GM23338 (cell line): ENCODE measurements around the gene HSF4. TPM values are rescaled to one million over a fixed set of nuclear protein-coding genes. Genes with fewer than 3 reads are reported as not detected.
A peak's percentile ranks its signal among the peaks of the same experiment; 100 is the strongest.

Source experiments
- ATAC-seq: fragments of 200-7000 bp; cut with Tn5 transposase; 3 replicates; pipeline ENCODE4 v1.9.1; 2020
- DNase-seq: peaks from one replicate; pipeline ENCODE4 v3.0.0-alpha.2; 2015; ENCODE audit warnings: low spot score
- H2AFZ ChIP-seq: fragments of 200-600 bp; sonication (generic); 2 replicates; pipeline ENCODE4 v1.8.0; 2016; ENCODE audit warnings: antibody characterized with exemption, mild to moderate bottlenecking, moderate library complexity
- H3F3A ChIP-seq: fragments of 200-600 bp; sonication (generic); replicated peaks from 2 replicates; pipeline ENCODE4 v1.8.0; 2017; ENCODE audit warnings: antibody characterized with exemption, mixed run types, low read depth
- H3K27ac ChIP-seq: fragments of 200-600 bp; sonication (generic); 2 replicates; pipeline ENCODE4 v1.6.1; 2016; ENCODE audit warnings: low read depth
- H3K27me3 ChIP-seq: fragments of 200-600 bp; sonication (generic); 2 replicates; pipeline ENCODE4 v1.8.0; 2016; ENCODE audit warnings: mild to moderate bottlenecking, mixed run types, moderate library complexity; ENCODE audit not compliant: insufficient read depth
- H3K36me3 ChIP-seq: fragments of 200-600 bp; sonication (generic); 2 replicates; pipeline ENCODE4 v1.8.0; 2016; ENCODE audit warnings: mild to moderate bottlenecking; ENCODE audit not compliant: insufficient read depth
- H3K4me1 ChIP-seq: fragments of 200-600 bp; sonication (generic); 2 replicates; pipeline ENCODE4 v1.8.0; 2016; ENCODE audit warnings: mild to moderate bottlenecking, moderate library complexity; ENCODE audit not compliant: insufficient read depth
- H3K4me2 ChIP-seq: fragments of 200-600 bp; sonication (generic); 2 replicates; pipeline ENCODE4 v1.7.1; 2017; ENCODE audit warnings: mixed run types
- H3K4me3 ChIP-seq: fragments of 200-600 bp; sonication (generic); 2 replicates; pipeline ENCODE4 v1.6.1; 2016; ENCODE audit warnings: mixed run types
- H3K79me2 ChIP-seq: fragments of 200-600 bp; sonication (generic); replicated peaks from 2 replicates; pipeline ENCODE4 v1.8.0; 2017; ENCODE audit warnings: mild to moderate bottlenecking; ENCODE audit not compliant: insufficient read depth
- H3K9me2 ChIP-seq: fragments of 200-600 bp; sonication (generic); 2 replicates; pipeline ENCODE4 v1.8.0; 2017; ENCODE audit not compliant: insufficient read depth
- H4K20me1 ChIP-seq: fragments of 200-600 bp; sonication (generic); replicated peaks from 2 replicates; pipeline ENCODE4 v1.8.0; 2017; ENCODE audit warnings: mild to moderate bottlenecking; ENCODE audit not compliant: insufficient read depth
- H3K27ac Mint-ChIP-seq: 2 replicates; pipeline ENCODE4 v1.8.0; 2020; ENCODE audit warnings: inconsistent platforms, mild to moderate bottlenecking, moderate library complexity, mixed read lengths
- H3K27me3 Mint-ChIP-seq: 3 replicates; pipeline ENCODE4 v1.8.0; 2022; ENCODE audit warnings: low read depth, mild to moderate bottlenecking, moderate library complexity, mixed read lengths, inconsistent platforms; ENCODE audit not compliant: insufficient read depth, poor library complexity
- H3K36me3 Mint-ChIP-seq: 3 replicates; pipeline ENCODE4 v1.8.0; 2021; ENCODE audit warnings: low read depth, mild to moderate bottlenecking, inconsistent platforms, moderate library complexity, mixed read lengths
- H3K4me1 Mint-ChIP-seq: 3 replicates; pipeline ENCODE4 v1.8.0; 2020; ENCODE audit warnings: mild to moderate bottlenecking, inconsistent platforms, mixed read lengths
- H3K4me3 Mint-ChIP-seq: 3 replicates; pipeline ENCODE4 v1.8.0; 2021; ENCODE audit warnings: moderate library complexity, mild to moderate bottlenecking, inconsistent platforms, mixed read lengths
- H3K9me3 Mint-ChIP-seq: 3 replicates; pipeline ENCODE4 v1.8.0; 2020; ENCODE audit warnings: moderate library complexity, mild to moderate bottlenecking, inconsistent platforms, mixed read lengths
- CREB1 ChIP-seq: fragments of 250-450 bp; sonication (Bioruptor Pico); IDR thresholded peaks from 2 replicates; pipeline ENCODE4 v1.5.0; 2020; ENCODE audit warnings: low read depth, mild to moderate bottlenecking, moderate library complexity
- EZH2 ChIP-seq: fragments of 200-600 bp; sonication (generic); IDR thresholded peaks from one replicate; pipeline ENCODE4 v1.8.0; 2017; ENCODE audit warnings: antibody characterized with exemption, mild to moderate bottlenecking, low read depth; ENCODE audit not compliant: unreplicated experiment
- EZH2phosphoT487 ChIP-seq: fragments of 200-600 bp; sonication (generic); IDR thresholded peaks from one replicate; pipeline ENCODE4 v1.8.1; 2018; ENCODE audit warnings: antibody characterized with exemption; ENCODE audit not compliant: unreplicated experiment
- NANOG ChIP-seq: IDR thresholded peaks from 2 replicates; pipeline ENCODE4 v1.6.1; 2016; ENCODE audit warnings: antibody characterized with exemption, borderline replicate concordance
- REST ChIP-seq: IDR thresholded peaks from one replicate; pipeline ENCODE4 v1.6.1; 2018; ENCODE audit warnings: antibody characterized with exemption; ENCODE audit not compliant: unreplicated experiment
- ZNF114 ChIP-seq: fragments of 250-450 bp; sonication (Bioruptor Pico); IDR thresholded peaks from 2 replicates; pipeline ENCODE4 v1.5.0; 2020; ENCODE audit warnings: mild to moderate bottlenecking, moderate library complexity
- ZNF331 ChIP-seq: fragments of 250-450 bp; sonication (Bioruptor Pico); IDR thresholded peaks from 2 replicates; pipeline ENCODE4 v1.5.0; 2020; ENCODE audit warnings: low read depth, mild to moderate bottlenecking, moderate library complexity
- polyA plus RNA-seq: library from polyadenylated mRNA; unstranded; fragments of >200 nt; fragmentation: Nextera tagmentation; extraction: Ambion mirVana; gene quantifications from 2 replicates; pipeline ENCODE4 v1.2.1, GENCODE V29; 2016
- total RNA-seq: library from RNA; depleted of rRNA; stranded (reverse); fragments of >200 nt; shearing (Covaris generic); gene quantifications from 2 replicates; pipeline ENCODE4 v1.2.3, GENCODE V29; 2014
- TF ChIP-seq, protein P1 (sequence below): fragments of 250-450 bp; sonication (Bioruptor Pico); IDR thresholded peaks from 2 replicates; pipeline ENCODE4 v1.5.0; 2020; ENCODE audit warnings: mild to moderate bottlenecking, moderate library complexity

The HSF4 gene
- total and polyA plus RNA-seq, 2 experiments from 2014 or later = 0.19 to 1.3 TPM

DNA sequence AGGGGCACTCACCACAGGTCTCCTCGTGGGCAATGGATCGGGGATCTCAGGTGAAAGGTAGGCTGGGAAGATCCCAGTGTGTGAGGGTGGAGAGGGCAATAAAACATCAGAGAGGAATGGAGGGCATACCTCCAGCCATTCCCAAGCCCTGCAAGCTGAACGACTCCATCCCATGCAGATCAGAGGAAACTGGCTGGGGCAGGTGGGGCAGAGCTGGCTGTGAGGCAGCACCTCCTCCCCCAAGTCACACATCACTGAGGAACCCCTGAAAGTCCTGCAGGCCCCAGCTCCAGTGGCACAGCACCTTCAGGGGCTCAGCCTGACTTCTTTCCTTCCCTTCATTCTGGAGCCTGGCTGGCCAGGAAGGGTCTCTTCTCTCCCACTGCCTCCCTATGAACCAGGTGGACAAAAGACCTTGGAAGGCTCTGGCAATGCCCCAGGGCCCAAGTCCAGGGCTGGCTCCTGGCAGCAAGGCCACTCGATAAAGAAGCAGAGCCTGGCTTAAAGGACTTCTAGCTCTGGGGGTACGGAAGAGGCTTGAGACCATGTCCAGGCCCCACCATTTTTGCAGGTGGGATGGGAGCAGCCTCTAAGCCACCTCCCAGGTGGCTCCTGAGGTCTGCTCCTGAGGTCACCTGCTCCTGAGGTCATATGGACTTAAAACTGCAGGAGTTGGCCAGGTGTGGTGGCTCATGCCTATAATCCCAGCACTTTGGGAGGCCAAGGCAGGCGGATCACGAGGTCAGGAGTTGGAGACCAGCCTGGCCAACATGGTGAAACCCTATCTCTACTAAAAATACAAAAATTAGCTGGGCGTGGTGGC lies 48.9 kb downstream of the HSF4 start (continued):
- TF ChIP-seq ZNF331 (no peak), CREB1 (CRISPR knock-in tag) (no peak), ZNF114 (no peak), REST (no peak), EZH2phosphoT487 (no peak)

DNA sequence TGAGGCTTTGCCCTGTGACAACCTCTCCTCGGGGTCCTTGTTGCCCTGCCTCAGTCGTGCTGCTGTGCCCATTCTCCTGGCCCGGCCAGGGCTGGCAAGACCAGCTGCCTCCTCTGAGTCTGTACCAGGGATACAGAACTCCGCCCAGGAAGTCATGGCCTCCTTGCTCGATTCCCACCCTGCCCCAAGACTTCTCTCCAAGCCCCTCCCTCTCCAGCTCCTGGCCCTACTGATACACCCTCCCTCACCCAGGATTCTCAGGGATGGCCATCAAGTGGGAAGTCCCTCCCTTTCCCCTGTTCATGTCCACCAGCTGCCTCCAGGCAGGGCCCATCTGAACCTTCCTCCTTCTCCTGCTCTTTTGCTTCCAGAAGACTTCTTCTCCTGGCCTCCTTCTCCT lies 51.2 kb downstream of the HSF4 start:
- ATAC-seq = peak; percentile 65
- Mint-ChIP-seq H3K36me3 (no peaks in the 10 kb centered on the region), H3K27me3 (peaks cover 15% of the 10 kb centered on the region), H3K9me3 (no peaks in the 10 kb centered on the region), H3K4me3 (no peak overlapping the region; the same call in 2 of the 3 replicates), H3K27ac (no peak overlapping the region), H3K4me1 (peaks cover 2% of the 10 kb centered on the region; the same call in 2 of the 3 replicates)
- TF ChIP-seq, protein P1, sequence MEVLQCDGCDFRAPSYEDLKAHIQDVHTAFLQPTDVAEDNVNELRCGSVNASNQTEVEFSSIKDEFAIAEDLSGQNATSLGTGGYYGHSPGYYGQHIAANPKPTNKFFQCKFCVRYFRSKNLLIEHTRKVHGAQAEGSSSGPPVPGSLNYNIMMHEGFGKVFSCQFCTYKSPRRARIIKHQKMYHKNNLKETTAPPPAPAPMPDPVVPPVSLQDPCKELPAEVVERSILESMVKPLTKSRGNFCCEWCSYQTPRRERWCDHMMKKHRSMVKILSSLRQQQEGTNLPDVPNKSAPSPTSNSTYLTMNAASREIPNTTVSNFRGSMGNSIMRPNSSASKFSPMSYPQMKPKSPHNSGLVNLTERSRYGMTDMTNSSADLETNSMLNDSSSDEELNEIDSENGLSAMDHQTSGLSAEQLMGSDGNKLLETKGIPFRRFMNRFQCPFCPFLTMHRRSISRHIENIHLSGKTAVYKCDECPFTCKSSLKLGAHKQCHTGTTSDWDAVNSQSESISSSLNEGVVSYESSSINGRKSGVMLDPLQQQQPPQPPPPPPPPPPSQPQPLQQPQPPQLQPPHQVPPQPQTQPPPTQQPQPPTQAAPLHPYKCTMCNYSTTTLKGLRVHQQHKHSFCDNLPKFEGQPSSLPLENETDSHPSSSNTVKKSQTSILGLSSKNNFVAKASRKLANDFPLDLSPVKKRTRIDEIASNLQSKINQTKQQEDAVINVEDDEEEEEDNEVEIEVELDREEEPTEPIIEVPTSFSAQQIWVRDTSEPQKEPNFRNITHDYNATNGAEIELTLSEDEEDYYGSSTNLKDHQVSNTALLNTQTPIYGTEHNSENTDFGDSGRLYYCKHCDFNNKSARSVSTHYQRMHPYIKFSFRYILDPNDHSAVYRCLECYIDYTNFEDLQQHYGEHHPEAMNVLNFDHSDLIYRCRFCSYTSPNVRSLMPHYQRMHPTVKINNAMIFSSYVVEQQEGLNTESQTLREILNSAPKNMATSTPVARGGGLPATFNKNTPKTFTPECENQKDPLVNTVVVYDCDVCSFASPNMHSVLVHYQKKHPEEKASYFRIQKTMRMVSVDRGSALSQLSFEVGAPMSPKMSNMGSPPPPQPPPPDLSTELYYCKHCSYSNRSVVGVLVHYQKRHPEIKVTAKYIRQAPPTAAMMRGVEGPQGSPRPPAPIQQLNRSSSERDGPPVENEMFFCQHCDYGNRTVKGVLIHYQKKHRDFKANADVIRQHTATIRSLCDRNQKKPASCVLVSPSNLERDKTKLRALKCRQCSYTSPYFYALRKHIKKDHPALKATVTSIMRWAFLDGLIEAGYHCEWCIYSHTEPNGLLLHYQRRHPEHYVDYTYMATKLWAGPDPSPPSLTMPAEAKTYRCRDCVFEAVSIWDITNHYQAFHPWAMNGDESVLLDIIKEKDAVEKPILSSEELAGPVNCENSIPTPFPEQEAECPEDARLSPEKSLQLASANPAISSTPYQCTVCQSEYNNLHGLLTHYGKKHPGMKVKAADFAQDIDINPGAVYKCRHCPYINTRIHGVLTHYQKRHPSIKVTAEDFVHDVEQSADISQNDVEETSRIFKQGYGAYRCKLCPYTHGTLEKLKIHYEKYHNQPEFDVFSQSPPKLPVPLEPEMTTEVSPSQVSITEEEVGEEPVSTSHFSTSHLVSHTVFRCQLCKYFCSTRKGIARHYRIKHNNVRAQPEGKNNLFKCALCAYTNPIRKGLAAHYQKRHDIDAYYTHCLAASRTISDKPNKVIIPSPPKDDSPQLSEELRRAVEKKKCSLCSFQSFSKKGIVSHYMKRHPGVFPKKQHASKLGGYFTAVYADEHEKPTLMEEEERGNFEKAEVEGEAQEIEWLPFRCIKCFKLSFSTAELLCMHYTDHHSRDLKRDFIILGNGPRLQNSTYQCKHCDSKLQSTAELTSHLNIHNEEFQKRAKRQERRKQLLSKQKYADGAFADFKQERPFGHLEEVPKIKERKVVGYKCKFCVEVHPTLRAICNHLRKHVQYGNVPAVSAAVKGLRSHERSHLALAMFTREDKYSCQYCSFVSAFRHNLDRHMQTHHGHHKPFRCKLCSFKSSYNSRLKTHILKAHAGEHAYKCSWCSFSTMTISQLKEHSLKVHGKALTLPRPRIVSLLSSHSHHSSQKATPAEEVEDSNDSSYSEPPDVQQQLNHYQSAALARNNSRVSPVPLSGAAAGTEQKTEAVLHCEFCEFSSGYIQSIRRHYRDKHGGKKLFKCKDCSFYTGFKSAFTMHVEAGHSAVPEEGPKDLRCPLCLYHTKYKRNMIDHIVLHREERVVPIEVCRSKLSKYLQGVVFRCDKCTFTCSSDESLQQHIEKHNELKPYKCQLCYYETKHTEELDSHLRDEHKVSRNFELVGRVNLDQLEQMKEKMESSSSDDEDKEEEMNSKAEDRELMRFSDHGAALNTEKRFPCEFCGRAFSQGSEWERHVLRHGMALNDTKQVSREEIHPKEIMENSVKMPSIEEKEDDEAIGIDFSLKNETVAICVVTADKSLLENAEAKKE (CRISPR knock-in tag) = no peak
- TF ChIP-seq NANOG = no peak
- TF ChIP-seq EZH2 = no peak
- no peak for TF ChIP-seq ZNF114
- H2AFZ ChIP-seq = no peak overlapping the region
- no peaks in the 10 kb centered on the region for H3K36me3 ChIP-seq
- H3F3A ChIP-seq = no peaks in the 10 kb centered on the region
- no peaks in the 10 kb centered on the region for H3K27me3 ChIP-seq
- H3K79me2 ChIP-seq = no peaks in the 10 kb centered on the region
- H4K20me1 ChIP-seq = no peaks in the 10 kb centered on the region; the same call in 1 of the 2 replicates
- no peak overlapping the region for H3K27ac ChIP-seq
- no peaks in the 10 kb centered on the region for H3K4me1 ChIP-seq
- H3K9me2 ChIP-seq = no peaks in the 10 kb centered on the region
- H3K4me2 ChIP-seq = no peak overlapping the region
- DNase-seq = no peak
- no peak overlapping the region for H3K4me3 ChIP-seq
